GM12891 (cell line): Measurements from ENCODE around the gene PUS1.

Experiments
- PAX5 ChIP-seq: IDR thresholded peaks from 2 replicates; pipeline ENCODE4 v1.6.1; 2011; ENCODE audit warnings: low read length, moderate library complexity, mild to moderate bottlenecking; ENCODE audit not compliant: insufficient read depth, severe bottlenecking
- POLR2A ChIP-seq: IDR thresholded peaks from 2 replicates; pipeline ENCODE4 v1.6.1; 2011; ENCODE audit warnings: low read depth, low read length, control low read depth
- POLR2AphosphoS5 ChIP-seq: IDR thresholded peaks from 2 replicates; pipeline ENCODE4 v1.6.1; 2011; ENCODE audit warnings: low read depth, low read length, control low read depth
- POU2F2 ChIP-seq: IDR thresholded peaks from 2 replicates; pipeline ENCODE4 v1.6.1; 2011; ENCODE audit warnings: low read depth, mild to moderate bottlenecking, control low read depth, low read length, moderate library complexity
- SPI1 ChIP-seq: IDR thresholded peaks from 2 replicates; pipeline ENCODE4 v1.6.1; 2011; ENCODE audit warnings: low read depth, low read length, control low read depth
- TAF1 ChIP-seq: IDR thresholded peaks from 2 replicates; pipeline ENCODE4 v1.6.1; 2011; ENCODE audit warnings: low read depth, low read length, control low read depth

DNA sequence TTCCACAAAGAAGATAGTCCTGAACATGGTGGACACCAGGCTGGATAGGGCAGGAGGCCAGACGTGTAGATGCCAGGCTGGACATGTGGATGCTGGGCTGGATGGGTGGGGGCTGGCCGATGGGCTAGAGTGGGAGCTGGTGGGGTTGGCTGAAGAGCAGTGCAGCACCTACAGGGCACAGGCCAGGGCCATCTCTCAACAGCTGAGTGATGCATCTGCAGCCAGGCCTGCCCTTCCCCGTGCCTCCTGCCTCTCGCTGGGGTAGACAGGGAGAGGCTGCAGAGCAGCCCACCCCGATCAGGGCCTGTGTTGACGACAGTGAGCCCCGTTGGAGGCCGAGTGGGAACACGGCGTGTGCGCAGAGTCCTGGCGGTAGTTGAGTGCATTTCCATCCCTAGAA, 59.9 kb downstream of the PUS1 start:
- TF ChIP-seq POLR2A (no peak), POLR2AphosphoS5 (no peak), TAF1 (no peak), POU2F2 (no peak), SPI1 (no peak), PAX5 (no peak)
